ENCODE data around the gene TOMM20.

Gene TOMM20

GRCh38 chr1:235060607-235061470 lies 67.8 kb downstream of the TOMM20 start:
- DNase-seq (ENCODE audit: low spot score): peak; percentile 17
